HG02973 (cell line): ENCODE data around the gene ATG7.
"Not testable (repeated sequence)": the region's sequence is repeated elsewhere in the genome, so short reads cannot be mapped to it uniquely, and the experiment has no call there.

ENCODE experiments used
- ATAC-seq: cut with Tn5 transposase; IDR thresholded peaks from one replicate; pipeline ENCODE4 v1.9.1; 2021; ENCODE audit warnings: moderate library complexity; ENCODE audit not compliant: unreplicated experiment

The ATG7 gene

DNA sequence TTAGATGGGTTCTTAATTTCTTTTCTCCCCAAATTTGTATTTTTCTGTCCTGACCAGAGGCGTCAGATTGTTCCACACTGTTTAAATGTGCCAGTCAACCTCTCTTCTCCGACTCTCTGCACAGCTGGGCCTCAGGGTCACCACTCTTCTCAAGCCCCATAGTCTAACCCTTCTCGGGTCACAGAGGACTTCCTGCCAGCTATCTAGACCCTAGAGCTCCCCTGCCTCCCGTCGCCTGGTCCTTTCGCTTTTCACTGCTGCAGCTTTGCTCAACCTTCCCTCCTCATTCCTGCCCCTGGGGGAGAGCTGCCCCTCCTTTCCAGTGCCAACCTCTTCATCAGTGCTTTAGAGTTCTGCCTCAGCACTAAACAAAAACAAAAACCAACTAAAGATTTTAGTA lies 151.7 kb downstream of the ATG7 start:
- no peak for ATAC-seq

DNA sequence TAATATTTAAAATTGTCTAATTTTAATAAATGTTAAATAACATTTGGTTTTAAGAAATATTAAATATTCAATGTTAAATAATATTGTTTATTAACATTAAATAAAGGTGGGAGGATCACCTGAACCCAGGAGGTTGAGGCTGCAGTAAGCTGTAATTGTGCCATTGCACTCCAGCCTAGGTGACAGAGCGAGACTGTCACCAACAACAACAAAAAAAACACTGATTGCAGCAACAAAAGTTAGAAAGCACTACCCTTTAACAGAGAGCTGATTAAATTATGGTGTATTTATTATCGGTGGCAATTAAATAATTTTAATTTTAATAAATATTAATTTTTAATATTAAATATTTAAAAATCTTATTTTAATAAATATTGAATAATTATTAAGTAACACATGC lies 152.1 kb downstream of the ATG7 start:
- no peak for ATAC-seq

GRCh38 chr3:11430207-11430606 lies 158.0 kb downstream of the ATG7 start:
- no peak for ATAC-seq

DNA sequence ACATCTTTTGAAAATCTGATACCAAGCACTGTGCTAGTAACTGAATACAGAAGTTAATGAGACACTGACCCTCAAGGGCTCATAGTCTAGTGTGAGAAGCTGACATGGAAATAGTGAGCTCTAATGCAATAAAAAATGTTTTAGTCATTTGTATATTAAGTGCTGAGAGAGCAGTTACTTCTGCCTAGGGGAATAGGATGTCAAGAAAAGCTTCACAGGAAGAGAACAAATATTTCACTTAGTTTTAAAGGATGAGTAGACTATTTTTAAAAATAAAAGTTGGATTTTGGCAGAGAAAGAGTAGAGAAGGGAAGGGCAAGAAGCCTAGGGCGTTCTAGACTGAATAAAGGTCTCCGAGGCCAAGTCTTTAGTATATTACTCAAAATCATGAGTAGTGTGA lies 158.4 kb downstream of the ATG7 start:
- ATAC-seq: no peak

DNA sequence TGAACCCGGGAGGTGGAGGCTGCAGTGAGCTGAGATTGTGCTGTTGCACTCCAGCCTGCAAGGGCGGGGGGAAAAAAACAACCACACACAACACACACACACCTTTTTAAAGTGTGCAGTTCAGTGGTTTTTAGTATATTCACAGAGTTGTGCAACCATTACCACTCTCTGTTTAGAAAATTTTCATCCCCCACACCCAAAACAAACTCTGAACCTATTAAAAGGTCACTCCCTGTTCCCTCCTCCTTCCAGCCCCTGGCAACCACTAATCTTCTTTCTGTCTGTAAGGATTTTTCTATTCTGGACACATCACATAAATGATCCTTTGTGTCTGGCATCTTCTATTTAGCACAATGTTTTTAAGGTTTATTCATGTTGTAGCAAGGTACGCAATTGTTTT lies 159.1 kb downstream of the ATG7 start:
- ATAC-seq: no peak

DNA sequence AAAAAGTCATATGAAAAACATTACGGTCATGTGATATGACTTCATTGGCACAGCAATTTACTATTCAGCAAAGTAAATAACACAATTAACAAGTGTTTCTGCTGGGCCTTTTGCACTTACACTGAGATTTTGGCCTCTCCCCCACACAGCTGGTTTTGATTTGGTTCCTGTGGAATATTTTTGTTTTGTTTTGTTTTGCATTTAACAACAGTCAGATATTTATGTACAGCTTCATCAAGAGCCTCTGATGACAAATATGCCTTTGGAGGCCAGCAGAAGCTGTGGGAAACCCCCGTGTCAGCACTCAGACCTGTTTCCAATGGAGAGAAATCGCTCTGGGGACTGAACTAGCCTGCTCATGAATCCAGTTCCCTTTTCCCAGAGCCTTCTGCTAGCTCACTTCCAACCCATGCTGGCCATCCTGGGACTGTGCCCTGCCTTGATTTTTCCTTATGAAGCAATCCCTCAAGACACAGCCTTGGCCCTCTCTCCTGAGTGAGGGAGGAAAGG lies 161.9 kb downstream of the ATG7 start:
- ATAC-seq: no peak

DNA sequence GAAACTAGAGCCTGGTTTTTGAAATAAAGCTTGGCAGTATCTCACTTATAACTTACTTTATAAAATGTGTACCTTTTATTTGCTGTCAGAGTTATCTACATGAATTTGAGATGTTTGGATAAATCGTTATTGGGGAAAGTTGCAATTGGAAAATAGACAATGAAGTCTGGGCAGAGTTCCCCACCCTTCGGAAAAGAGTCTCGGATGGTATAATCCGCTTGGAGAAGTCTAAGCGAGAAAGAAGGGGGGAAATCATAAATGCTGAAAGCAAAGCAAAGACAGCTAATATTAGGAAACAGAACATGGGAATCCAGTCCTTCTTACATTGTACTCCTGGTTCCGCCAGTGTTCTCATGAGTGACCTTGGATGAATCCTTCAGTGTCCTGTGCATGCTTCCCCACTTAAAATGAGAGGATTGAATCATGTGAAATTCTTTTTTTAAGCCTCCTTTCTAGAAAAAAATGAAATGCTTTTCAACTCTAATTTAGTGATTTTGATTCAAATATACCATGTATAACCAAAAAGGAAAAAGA lies 162.4 kb downstream of the ATG7 start:
- ATAC-seq: no peak

- ATAC-seq: no peak
These were observed 163.4 kb downstream of the ATG7 start for GRCh38 chr3:11435440-11436165.

DNA sequence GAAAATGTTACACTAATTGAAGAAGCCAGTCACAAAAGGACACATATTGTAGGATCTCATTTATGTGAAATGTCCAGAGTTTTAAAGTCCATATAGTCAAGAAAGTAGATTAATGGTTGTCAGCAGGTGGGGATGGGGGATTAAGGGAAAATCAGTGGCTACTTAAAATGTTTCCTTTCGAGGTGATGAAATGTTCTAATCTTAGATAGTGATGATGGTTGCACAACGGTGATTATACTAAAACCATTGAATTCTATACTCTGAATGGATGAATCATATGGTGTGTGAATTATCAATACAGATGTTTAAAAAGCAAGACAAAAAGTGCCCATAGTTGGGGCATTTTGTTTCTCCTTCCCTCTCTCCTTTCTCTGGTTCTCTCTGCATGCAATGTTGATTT lies 164.6 kb downstream of the ATG7 start:
- ATAC-seq: no peak

DNA sequence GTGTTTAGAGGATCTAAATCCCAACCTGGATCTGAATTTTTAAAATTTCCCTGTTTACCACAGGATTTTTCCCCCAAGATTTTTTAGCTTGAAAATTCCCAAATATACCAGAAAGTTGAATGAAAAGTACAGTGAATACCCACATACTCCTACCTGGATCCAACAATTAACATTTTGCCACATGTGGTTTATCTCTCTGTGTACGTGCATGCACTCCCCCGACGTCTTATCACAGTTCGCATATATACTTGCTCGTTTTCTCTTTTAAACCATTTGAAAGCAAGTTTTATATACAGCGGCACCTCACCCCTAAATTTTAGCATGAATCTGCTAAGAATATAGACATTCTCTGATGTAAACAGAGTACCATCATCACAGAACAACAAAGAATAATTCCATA lies 165.3 kb downstream of the ATG7 start:
- no peak for ATAC-seq

- ATAC-seq: no peak
These were observed 166.4 kb downstream of the ATG7 start for GRCh38 chr3:11438646-11439045.

GRCh38 chr3:11441346-11441745 lies 169.1 kb downstream of the ATG7 start:
- not testable (repeated sequence) for ATAC-seq

- ATAC-seq: no peak
These were observed 172.2 kb downstream of the ATG7 start for GRCh38 chr3:11444404-11444803.

GRCh38 chr3:11445193-11445592 lies 173.0 kb downstream of the ATG7 start:
- ATAC-seq: not testable (repeated sequence)

DNA sequence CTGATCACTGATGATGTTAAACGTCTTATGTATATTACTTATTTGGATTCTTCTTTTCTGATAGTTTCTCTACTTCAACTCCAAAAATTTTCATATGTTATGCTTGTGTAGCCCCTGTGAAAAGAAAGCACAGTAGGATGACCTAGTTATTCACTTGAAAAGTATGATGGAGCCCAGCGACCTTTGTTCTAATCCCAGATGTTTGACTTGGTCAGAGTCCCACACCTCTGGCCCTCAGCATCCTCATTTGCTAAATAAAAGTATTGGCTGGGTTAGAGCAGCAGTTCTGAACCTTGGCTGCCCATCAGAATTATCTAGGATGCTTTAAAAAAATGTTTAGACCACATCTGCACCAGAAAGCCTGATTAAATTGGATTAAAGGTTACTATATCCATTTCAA lies 173.7 kb downstream of the ATG7 start:
- ATAC-seq: no peak

DNA sequence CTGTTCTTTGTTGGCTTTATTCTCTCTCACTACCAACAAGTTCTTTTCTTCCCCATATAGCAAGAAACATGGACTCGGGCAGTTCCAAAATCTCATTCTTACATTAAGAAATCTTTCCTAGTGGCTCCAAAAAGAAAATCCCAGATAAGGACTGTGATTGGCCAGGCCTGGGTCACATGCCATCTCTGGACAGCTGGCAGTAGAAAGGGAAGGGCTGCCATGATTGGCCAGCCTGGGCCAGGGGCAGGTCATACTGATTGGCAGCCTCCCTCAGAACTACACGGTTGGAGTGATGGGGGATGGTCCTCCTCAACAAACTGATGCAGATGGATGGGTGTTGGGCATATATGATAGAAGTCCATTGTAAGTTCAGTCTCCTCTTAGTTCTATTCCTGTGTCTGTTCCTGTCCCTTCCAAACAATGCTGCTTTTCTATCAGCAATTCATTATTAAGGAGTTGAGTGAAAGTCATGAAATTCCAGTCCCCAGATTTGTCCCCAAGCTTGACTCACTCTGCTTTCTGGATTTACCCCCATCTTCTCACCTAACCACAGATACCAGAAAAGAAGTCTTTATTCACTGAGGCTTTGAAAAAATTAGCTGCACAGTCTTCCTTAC lies 175.5 kb downstream of the ATG7 start:
- no peak for ATAC-seq

- ATAC-seq: no peak
These were observed 177.8 kb downstream of the ATG7 start for GRCh38 chr3:11450015-11450414.

DNA sequence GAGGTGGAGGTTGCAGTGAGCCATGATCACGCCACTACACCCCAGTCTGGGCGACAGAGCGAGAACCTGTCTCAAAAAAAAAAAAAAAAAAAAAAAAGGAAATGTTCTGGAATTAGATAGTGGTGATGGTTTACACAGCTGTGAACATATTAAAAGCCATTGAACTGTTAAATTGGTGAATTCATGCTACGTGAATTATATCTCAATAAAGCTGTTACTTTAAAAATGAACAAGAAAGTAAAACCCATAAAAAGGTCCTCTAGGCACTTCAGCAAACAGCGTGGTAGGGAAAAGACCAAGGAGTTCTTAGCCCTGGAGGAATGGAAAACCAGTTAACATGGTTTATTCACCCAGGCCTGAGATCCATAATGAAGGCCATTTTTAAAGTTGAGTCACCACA lies 180.1 kb downstream of the ATG7 start:
- ATAC-seq: no peak

DNA sequence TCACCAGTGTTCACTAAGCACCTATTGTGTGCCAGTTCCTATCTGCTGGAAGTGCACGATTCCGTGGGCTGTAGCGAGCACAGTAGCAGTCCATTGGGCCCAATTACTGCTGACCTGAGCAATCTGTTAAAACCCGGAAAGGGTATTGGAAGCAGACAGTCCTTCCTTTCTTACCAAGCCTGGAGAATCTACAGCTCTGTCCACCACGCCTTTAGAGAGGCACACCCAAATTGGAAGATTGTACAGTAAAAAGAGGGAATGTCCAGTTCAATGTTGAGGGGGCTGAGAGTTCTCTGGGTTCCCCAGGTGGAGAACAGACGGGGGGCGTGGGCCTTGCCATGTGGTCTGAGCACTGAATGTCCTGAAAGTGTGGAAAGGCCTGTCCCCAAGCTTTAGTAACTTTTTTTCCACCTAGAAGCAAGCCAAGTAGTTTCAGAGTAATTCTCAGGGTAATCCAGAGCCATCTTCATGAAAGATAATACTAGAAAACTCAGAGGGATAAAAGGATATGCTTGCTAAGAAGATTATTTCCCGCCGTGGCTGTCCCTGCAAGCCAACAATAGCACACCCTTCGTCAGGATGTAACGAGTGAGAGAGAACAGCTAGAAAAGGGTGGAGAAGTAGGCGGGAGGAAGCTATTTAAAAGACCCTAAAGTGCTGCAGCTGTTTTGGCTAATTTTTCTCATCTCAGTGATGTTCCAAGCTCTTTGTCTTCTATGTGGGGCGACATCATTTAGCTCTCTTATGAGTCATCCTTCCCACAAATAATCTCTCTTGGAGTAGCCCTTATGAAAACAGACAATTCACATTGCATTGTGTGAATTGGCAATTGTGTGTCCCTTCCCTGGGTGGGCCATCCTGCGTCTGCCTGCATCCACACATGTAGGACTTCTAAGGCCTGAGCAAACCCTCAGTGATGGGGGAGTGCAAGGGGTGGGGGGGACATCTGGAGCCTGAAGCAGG lies 181.0 kb downstream of the ATG7 start:
- ATAC-seq: no peak

- no peak for ATAC-seq
These were observed 183.8 kb downstream of the ATG7 start for GRCh38 chr3:11455956-11456355.

DNA sequence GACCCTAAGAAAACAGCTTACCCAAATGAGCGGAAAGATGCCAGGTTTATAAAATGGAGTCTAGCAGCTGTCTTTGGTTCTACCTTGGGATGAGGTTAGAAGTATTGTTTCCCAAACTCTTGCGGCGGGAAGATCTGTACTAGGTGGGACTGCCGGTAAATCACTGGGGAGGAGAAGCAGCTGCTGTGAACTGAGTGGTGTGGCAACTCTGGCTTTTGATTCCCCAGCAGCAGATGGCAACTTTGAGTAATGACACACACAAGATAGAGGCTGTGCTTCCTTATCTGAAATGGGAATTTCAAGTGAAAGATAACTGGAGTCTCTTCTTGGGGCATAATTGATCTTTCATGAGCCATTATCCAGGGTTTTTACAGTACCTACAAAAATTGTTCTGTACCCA lies 184.9 kb downstream of the ATG7 start:
- ATAC-seq: no peak
